MCF 10A (cell line): ENCODE results near the gene SGK1. TPM values are rescaled to one million over a fixed set of nuclear protein-coding genes. Genes with fewer than 3 reads are reported as not detected.

Experiments
- Bru-seq: library from RNA; stranded (reverse); fragments of 400-500 nt; gene quantifications from one replicate; lab custom pipeline; 2021; lab: Mats Ljungman, UMichigan
- BruChase-seq, 2 experiments: library from RNA; stranded (reverse); fragments of 400-500 nt; gene quantifications; one replicate each; lab custom pipeline; 2021; lab: Mats Ljungman, UMichigan
- BruUV-seq: library from RNA; stranded (reverse); fragments of 400-500 nt; replicated peaks from 2 replicates; lab custom pipeline; 2021; lab: Mats Ljungman, UMichigan
- CTCF ChIA-PET: fragments of 300-600 bp; sonication (Branson Sonifier 250); formaldehyde crosslinking; extraction: SDS; loops from one replicate; lab custom pipeline; 2021; ENCODE audit warnings: antibody characterized with exemption, inconsistent platforms; lab: Yijun Ruan, JAX
- POLR2A ChIA-PET: fragments of 300-600, 350-650 bp; sonication (Branson Sonifier 250); formaldehyde crosslinking; extraction: SDS; loops from one replicate; lab custom pipeline; 2020; ENCODE audit warnings: antibody characterized with exemption, inconsistent platforms; lab: Yijun Ruan, JAX
- DNase-seq: peaks from one replicate; pipeline ENCODE4 v3.0.0-alpha.2; 2018; ENCODE audit not compliant: unreplicated experiment
- H3K27ac Mint-ChIP-seq: one replicate; pipeline ENCODE4 v1.8.0; 2022; ENCODE audit warnings: mild to moderate bottlenecking, low read depth, mixed read lengths; ENCODE audit not compliant: unreplicated experiment
- H3K27me3 Mint-ChIP-seq: one replicate; pipeline ENCODE4 v1.8.0; 2022; ENCODE audit warnings: mixed read lengths; ENCODE audit not compliant: insufficient read depth, unreplicated experiment
- H3K36me3 Mint-ChIP-seq: one replicate; pipeline ENCODE4 v1.8.0; 2022; ENCODE audit warnings: mild to moderate bottlenecking, moderate library complexity, mixed read lengths; ENCODE audit not compliant: insufficient read depth, unreplicated experiment
- H3K4me1 Mint-ChIP-seq: one replicate; pipeline ENCODE4 v1.8.0; 2022; ENCODE audit warnings: mixed read lengths; ENCODE audit not compliant: insufficient read depth, unreplicated experiment
- H3K4me3 Mint-ChIP-seq: one replicate; pipeline ENCODE4 v1.8.0; 2022; ENCODE audit warnings: mild to moderate bottlenecking, moderate library complexity, mixed read lengths; ENCODE audit not compliant: unreplicated experiment
- H3K9me3 Mint-ChIP-seq: one replicate; pipeline ENCODE4 v1.8.0; 2022; ENCODE audit warnings: mixed read lengths; ENCODE audit not compliant: unreplicated experiment
- intact Hi-C: fragments of 100-400 bp; cut with micrococcal nuclease; formaldehyde crosslinking; loops from 2 replicates; pipeline ENCODE4 v1.14.1; 2022
- long read RNA-seq: library from polyadenylated mRNA; stranded (forward); transcript quantifications from one replicate; pipeline ENCODE4 v2.0.0, GENCODE V29; 2022
- total RNA-seq: library from RNA; stranded (reverse); gene quantifications from 2 replicates; pipeline ENCODE4 v1.2.3, GENCODE V29; 2022
- TF ChIP-seq, protein P1 (sequence below): fragments of 200-600 bp; IDR thresholded peaks from one replicate; pipeline ENCODE4 v1.8.0; 2022; ENCODE audit warnings: antibody characterized with exemption, mild to moderate bottlenecking; ENCODE audit not compliant: unreplicated experiment

SGK1 gene
- total RNA-seq (20.8 and 30.8 TPM in 2 replicates), Bru-seq, nascent RNA (percentile 51 among the genes with signal in this experiment), BruChase-seq, experiment 1, labeled RNA remaining after a 6-hour chase (percentile 21 among the genes with signal in this experiment), BruChase-seq, experiment 2, labeled RNA remaining after a 2-hour chase (percentile 36 among the genes with signal in this experiment)
- long read RNA-seq, transcript SGK1-201 (12 exons, 2,401 nt): major isoform, 31 of 45 reads
- long read RNA-seq, transcript SGK1-205 (12 exons, 2,686 nt): minor isoform, 8 of 45 reads
- long read RNA-seq, partial matches to known transcripts: 1 of 45 reads
- long read RNA-seq, other reads (novel, unspliced or antisense): 4 of 45 reads

DNA sequence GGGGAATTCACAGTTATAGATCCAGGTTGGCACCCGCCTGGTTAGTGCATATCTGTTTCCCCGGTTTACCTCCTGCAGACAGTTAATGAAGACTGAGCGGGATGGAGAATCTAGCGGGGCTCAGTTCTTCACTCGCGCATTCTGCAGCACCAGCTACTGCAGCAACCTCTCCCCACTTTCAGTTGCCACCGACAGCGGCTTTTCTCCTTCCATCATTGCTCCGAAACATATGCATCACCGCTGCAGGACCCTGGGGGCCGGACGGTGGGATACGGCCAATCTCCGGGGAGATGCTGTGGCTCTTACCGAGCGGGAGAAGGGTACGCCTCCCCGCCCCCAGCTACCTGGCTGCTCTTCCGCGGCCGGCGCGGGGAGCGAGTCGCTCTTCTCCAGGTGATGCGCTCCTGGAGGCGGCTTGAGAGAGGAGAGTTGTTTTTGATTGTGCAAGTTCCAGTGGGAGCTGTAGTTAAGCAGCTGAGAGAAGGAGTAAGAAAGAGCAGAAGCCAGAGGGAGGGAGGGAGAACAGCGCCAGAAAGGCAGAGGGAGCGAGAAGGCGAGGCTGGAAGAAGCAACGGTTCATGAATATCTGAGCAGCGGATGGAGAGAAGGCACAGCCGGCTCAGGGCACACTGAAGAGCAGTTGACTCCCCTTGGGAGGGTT, at the start of gene SGK1:
Gene SGK1 (minus strand): TSS at position 642 of the 661 bp plus-strand sequence. CDS start 652 bp downstream, outside the sequence.
- Mint-ChIP-seq H3K27me3 (no peaks in the 10 kb centered on the region), H3K36me3 (no peaks in the 10 kb centered on the region), H3K4me3 (peak within 1 kb of the TSS; percentile 67), H3K4me1 (no peaks in the 10 kb centered on the region), H3K9me3 (no peaks in the 10 kb centered on the region), H3K27ac (no peak within 1 kb of the TSS)
- intact Hi-C loops: no loop called here
- ChIA-PET POLR2A (interaction anchor here (1.0 to 1.2 kb wide), 2 partner anchors 21 to 196 kb away, joined by 3 read pairs; no protein-coding TSS in a partner anchor), CTCF (interaction anchor here (0.6 to 1.5 kb wide), 4 partner anchors 140 to 541 kb away, joined by 3 to 6 read pairs (median 4); no protein-coding TSS in a partner anchor)
- TF ChIP-seq, protein P1, sequence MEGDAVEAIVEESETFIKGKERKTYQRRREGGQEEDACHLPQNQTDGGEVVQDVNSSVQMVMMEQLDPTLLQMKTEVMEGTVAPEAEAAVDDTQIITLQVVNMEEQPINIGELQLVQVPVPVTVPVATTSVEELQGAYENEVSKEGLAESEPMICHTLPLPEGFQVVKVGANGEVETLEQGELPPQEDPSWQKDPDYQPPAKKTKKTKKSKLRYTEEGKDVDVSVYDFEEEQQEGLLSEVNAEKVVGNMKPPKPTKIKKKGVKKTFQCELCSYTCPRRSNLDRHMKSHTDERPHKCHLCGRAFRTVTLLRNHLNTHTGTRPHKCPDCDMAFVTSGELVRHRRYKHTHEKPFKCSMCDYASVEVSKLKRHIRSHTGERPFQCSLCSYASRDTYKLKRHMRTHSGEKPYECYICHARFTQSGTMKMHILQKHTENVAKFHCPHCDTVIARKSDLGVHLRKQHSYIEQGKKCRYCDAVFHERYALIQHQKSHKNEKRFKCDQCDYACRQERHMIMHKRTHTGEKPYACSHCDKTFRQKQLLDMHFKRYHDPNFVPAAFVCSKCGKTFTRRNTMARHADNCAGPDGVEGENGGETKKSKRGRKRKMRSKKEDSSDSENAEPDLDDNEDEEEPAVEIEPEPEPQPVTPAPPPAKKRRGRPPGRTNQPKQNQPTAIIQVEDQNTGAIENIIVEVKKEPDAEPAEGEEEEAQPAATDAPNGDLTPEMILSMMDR: no peak
- peak; percentile 36 for DNase-seq
- BruUV-seq: no TSS peak

- intact Hi-C loops: no loop called here
- no peak overlapping the region for H3K4me3 Mint-ChIP-seq
- BruUV-seq: no TSS peak
- H3K4me1 Mint-ChIP-seq: peaks cover 21% of the 10 kb centered on the region
- H3K9me3 Mint-ChIP-seq: no peaks in the 10 kb centered on the region
- H3K27me3 Mint-ChIP-seq: no peaks in the 10 kb centered on the region
- CTCF ChIA-PET: interaction anchor here (0.6 to 1.6 kb wide), 7 partner anchors 10 to 319 kb away, joined by 3 to 4 read pairs (median 4); no protein-coding TSS in a partner anchor
- peak overlapping the region; percentile 49 for H3K27ac Mint-ChIP-seq
- POLR2A ChIA-PET: interaction anchor here (0.6 to 2.8 kb wide), 7 partner anchors 9 to 251 kb away, joined by 3 to 21 read pairs (median 5); no protein-coding TSS in a partner anchor
- DNase-seq: peak; percentile 67
- H3K36me3 Mint-ChIP-seq: no peaks in the 10 kb centered on the region
- TF ChIP-seq, protein P1: no peak
These were observed 45.6 kb upstream of the SGK1 start for GRCh38 chr6:134363323-134364039.

DNA sequence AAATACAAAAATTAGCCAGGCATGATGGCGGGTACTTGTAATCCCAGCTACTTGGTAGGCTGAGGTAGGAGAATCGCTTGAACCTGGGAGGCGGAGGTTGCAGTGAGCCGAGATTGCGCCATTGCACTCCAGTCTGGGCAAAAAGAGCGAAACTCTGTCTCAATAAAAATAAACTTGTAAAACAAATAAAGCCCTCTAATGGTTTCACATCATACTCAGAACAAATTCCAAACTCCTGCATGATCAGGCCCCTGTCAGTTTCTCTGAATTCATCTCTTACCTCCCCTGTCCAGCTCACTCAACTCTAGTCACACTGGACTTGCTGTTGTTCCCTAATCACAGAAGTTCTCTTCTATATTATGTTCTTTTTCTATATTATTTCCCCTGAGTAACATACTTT, 43.1 kb upstream of the SGK1 start:
- no peak for DNase-seq
- H3K9me3 Mint-ChIP-seq: peaks cover 5% of the 10 kb centered on the region
- H3K36me3 Mint-ChIP-seq: no peaks in the 10 kb centered on the region
- H3K27me3 Mint-ChIP-seq: no peaks in the 10 kb centered on the region
- intact Hi-C loops: no loop called here
- CTCF ChIA-PET: no interaction called here
- POLR2A ChIA-PET: interaction anchor here (0.7 to 1.6 kb wide), 4 partner anchors 12 to 548 kb away, joined by 3 to 4 read pairs (median 3); no protein-coding TSS in a partner anchor
- TF ChIP-seq, protein P1: no peak
- peaks cover 26% of the 10 kb centered on the region for H3K4me1 Mint-ChIP-seq
- H3K4me3 Mint-ChIP-seq: no peak overlapping the region
- BruUV-seq: no TSS peak
- no peak overlapping the region for H3K27ac Mint-ChIP-seq
